Measurements from ENCODE around the gene PHKG2.

Gene PHKG2

GRCh38 chr16:30728899-30729672, 19.1 kb upstream of the PHKG2 start:
- no peak for DNase-seq

GRCh38 chr16:30731411-30731810, 16.8 kb upstream of the PHKG2 start:
- no peak for DNase-seq

- no peak for DNase-seq
These were observed 11.0 kb upstream of the PHKG2 start for GRCh38 chr16:30736995-30737793.

- DNase-seq, result no peak
These were observed 10.2 kb upstream of the PHKG2 start for GRCh38 chr16:30737794-30738648.

- no peak for DNase-seq
These were observed 9.0 kb upstream of the PHKG2 start for GRCh38 chr16:30738984-30739951.

- DNase-seq, result no peak
These were observed 7.6 kb upstream of the PHKG2 start for GRCh38 chr16:30740364-30741251.

GRCh38 chr16:30741461-30741914, 6.7 kb upstream of the PHKG2 start:
- no peak for DNase-seq

- no peak for DNase-seq
These were observed 4.5 kb upstream of the PHKG2 start for GRCh38 chr16:30743716-30744115.

GRCh38 chr16:30744183-30744582, 4.0 kb upstream of the PHKG2 start:
- DNase-seq, result no peak

GRCh38 chr16:30745082-30745481, 3.1 kb upstream of the PHKG2 start:
- no peak for DNase-seq

GRCh38 chr16:30746638-30747175, 1.5 kb upstream of the PHKG2 start:
- DNase-seq, result no peak

- DNase-seq, result no peak
These were observed 894 bp upstream of the PHKG2 start for GRCh38 chr16:30747331-30747730.

GRCh38 chr16:30748634-30749445, 615 bp downstream of the PHKG2 start:
- no peak for DNase-seq

GRCh38 chr16:30750201-30750600, 2.0 kb downstream of the PHKG2 start:
- no peak for DNase-seq

- DNase-seq, result no peak
These were observed 2.7 kb downstream of the PHKG2 start for GRCh38 chr16:30750876-30751465.

GRCh38 chr16:30753596-30753995, 5.4 kb downstream of the PHKG2 start:
- no peak for DNase-seq

- DNase-seq, result no peak
These were observed 7.9 kb downstream of the PHKG2 start for GRCh38 chr16:30755955-30756780.

- DNase-seq, result no peak
These were observed 8.5 kb downstream of the PHKG2 start for GRCh38 chr16:30756781-30757100.

- no peak for DNase-seq
These were observed 9.1 kb downstream of the PHKG2 start for GRCh38 chr16:30757316-30757715.

Measured in NCI-H2171 treated with DMSO at 0.1 percent for 48 hours (cell line).